Measurements from ENCODE around the gene GNB5.

GNB5 gene

DNA sequence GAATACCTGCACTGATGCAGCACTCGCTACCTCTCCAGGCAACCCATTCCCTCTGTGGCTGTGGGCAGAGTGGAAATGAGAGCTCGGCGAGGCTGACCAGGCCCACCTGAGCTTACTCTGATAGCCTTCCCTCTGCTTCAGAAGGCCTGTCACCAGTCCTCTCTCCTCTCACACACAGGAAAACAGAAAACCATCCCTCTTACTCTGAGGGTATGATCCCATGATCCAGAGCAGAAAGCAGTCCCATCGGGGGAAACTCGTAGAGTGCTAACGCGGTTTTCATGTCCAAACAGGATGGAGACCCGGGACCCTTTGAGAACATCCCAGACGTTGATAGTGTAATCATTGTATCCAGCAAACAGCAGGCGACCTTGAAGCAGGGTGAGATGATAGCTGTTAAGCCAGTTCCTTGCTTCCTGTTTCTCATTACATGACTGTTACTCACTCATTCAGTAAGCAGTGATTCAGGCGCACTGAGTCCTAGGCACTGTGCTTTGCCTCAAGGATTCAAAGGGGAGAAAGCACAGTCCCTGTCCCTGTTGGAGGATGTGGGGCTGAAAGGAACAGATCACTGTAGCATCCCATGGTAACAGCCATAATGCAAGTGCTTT, 66.8 kb downstream of the GNB5 start:
- TF ChIP-seq GATA3 (IDR thresholded peaks at IDR 0.05; ENCODE audit: low read depth, low read length) (no peak), GATA2 (IDR thresholded peaks at IDR 0.05; ENCODE audit: low read depth, low read length) (no peak)

DNA sequence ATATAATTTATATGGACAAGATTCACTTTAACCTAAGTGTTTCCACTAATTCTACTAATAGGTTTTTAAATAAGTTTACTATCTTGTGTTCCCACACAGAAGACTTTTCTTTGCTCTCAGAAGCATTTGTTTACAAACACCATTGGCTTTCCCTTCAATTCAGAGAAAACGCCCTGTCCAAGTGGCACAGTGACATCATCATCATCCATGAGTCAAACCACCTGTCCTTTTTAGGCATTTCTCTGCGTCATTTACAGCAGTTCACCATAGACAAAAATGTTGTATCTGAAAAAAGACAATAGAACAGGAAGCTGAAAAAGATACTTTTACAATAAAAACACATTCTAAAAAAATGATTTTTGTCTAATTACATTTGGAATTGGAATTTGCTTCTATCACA, 69.3 kb downstream of the GNB5 start:
- TF ChIP-seq GATA2 (IDR thresholded peaks at IDR 0.05; ENCODE audit: low read depth, low read length) = no peak
- no peak for TF ChIP-seq GATA3 (IDR thresholded peaks at IDR 0.05; ENCODE audit: low read depth, low read length)

DNA sequence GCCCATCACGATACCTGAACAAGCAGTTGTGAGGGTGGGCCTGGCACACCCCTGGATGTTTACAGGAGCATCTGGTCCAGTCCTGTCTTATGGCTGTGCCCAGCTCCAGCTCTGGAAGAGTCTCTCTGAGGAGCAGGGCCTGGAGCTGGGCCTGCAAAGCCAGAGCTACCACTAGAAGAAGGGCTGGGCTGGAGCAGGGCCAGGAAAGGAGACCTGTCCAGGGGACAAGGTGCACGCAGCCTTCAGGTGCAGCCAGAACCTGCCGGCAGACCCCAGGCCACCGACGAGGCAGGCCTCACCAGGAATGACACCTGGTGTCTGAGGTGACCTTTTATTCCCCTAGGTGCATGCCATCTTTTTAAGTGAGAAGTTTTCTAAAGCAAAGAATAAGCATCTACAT, 70.2 kb downstream of the GNB5 start:
- TF ChIP-seq GATA2 (IDR thresholded peaks at IDR 0.05; ENCODE audit: low read depth, low read length) (no peak), GATA3 (IDR thresholded peaks at IDR 0.05; ENCODE audit: low read depth, low read length) (no peak)

DNA sequence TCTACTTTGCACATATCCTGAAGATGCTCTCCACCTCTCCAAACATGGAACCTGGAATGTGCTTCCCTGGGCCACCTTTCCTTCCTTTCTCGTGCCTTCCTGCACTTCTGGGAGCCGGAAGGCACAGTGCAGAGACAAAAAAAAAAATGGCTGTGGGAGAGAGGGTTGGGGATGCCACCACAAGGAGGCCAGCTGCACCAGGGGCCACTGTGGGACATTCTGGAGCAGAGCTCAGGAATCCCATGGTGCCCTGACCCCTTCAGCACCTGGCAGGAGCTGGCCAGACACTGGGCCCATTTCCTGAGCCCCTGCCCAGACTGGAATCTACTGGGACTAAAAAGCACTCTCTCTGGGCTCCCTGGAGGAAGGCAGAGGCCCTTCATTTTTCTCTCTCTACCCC, 70.7 kb downstream of the GNB5 start:
- TF ChIP-seq GATA3 (IDR thresholded peaks at IDR 0.05; ENCODE audit: low read depth, low read length) (no peak), GATA2 (IDR thresholded peaks at IDR 0.05; ENCODE audit: low read depth, low read length) (no peak)

DNA sequence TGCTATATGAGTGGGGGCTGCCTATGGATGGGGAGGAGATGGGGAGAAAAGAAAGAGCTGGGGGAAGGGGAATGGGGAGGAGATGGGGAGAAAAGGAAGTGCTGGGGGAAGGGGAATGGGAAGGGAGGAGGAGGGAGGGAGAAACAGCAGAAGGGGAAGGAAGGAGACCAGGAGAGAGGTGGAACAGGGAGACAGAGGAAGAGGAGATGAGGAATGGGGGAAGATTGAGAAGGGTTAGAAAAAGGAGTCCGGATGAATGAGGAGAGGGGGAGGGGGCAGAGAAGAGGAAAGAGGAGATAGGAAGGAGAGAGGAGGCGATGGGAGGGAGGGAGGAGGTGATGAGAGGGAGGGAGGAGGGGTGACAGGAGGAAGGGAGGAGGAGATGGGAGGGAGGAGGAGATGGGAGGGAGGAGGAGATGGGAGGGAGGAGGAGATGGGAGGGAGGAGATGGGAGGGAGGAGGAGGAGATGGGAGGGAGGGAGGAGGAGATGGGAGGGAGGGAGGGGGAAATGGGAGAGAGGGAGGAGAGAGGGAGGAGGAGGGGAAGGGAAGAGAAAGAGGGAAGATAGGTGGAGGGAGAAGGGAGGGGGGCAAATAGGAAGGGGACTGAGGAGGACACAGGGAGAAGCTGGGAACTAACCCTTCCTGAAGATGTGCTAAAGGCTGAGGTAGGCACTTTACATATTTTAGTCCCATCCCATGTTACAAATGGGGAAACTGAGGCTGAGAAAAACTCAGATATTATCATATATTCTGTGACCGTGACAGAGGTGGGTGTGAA, 72.0 kb downstream of the GNB5 start:
- TF ChIP-seq GATA2 (IDR thresholded peaks at IDR 0.05; ENCODE audit: low read depth, low read length) (no peak), GATA3 (IDR thresholded peaks at IDR 0.05; ENCODE audit: low read depth, low read length) (no peak)

DNA sequence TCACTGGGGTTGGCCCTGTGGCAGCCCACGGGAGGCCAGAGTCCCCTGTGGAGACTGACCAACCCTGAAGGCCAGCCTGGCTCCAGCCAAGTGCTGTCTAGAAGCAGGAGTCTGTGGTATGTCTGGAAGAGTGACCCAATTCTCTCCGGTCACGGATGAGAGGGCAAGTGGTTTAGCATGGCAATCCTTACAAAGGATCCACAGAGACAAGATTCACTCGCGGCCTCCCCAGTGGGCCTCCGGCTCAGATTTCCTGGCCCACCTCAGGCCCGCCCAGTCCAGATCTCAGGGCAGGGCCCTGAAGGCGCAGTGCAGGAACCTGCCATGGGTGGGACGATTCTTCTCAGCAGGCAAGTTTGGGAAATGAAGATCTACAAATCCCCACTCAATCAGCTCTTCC, 73.6 kb downstream of the GNB5 start:
- TF ChIP-seq GATA3 (IDR thresholded peaks at IDR 0.05; ENCODE audit: low read depth, low read length) (no peak), GATA2 (IDR thresholded peaks at IDR 0.05; ENCODE audit: low read depth, low read length) (no peak)

DNA sequence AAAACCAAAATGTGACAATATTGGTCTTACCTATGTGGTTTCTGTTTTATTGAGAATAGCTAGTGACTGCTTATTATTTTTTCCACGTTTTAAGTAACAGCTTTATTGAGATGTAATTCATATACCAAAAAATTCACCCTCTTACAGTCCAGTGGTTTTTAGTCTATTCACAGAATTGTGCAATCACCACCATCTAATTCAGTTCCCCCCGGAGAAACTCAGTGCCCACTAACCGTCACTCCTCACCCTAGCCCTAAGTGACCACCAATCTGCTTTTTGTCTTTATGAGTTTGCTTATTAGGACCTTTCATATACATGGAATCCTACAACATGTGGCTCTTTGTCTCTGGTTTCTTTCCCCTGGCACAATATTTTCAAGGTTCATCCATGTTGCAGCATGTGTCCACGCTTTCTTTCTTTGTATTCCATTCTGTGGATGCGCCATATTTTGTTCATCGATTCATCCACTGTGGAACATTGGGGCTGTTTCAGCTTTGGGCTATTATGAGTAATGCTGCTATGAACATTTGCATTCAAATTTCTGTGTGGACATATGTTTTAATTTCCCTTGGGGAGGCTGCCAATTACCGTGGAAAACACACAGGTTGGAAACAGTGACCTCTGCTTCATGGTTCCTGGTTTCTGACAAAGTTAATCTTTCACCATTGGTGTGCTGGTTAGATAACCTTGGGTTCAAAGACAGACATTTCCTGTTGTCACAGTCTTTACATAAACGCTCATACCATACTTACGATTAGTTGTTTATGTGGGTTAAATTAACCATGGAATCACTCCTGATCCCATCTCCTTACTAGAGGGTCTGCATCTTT, 75.4 kb downstream of the GNB5 start:
- TF ChIP-seq GATA2 (IDR thresholded peaks at IDR 0.05; ENCODE audit: low read depth, low read length) (no peak), GATA3 (IDR thresholded peaks at IDR 0.05; ENCODE audit: low read depth, low read length) (no peak)

DNA sequence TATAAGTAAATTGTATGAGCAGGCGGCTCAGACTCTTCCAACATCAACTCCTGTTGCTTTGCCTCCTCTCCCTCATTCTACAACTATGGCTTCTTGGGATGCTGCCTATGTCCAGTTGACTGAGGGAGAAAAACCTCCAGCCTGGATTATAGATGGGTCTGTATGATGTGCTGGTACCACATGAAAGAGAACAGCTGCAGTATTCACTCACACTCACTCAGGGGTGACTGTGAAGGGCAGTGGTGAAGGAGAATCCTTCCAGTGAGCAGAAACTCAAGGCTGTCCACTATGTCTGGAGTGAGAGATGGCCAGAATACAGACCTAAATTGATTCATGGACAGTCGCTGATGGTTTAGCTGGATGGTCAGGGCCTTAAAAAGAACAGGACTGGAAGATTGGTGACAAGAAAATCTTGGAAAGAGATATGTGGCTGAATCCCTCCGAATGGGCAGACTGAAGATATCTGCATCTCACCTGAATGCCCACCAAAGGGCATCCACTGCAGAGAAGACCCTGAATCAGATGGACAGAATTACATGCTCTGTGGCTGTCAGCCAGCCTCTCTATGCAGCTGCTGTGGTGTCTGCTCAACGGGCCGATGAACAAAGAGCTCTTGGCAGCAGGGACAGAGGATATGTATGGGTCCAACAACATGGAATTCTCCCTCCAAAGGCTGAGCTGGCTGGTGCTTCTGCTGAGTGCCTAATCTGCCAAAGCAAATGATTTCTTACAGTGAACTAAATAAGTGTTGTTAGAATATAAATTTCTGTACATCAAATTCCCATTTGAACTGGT, 76.7 kb downstream of the GNB5 start:
- TF ChIP-seq GATA3 (IDR thresholded peaks at IDR 0.05; ENCODE audit: low read depth, low read length) (no peak), GATA2 (IDR thresholded peaks at IDR 0.05; ENCODE audit: low read depth, low read length) (no peak)

DNA sequence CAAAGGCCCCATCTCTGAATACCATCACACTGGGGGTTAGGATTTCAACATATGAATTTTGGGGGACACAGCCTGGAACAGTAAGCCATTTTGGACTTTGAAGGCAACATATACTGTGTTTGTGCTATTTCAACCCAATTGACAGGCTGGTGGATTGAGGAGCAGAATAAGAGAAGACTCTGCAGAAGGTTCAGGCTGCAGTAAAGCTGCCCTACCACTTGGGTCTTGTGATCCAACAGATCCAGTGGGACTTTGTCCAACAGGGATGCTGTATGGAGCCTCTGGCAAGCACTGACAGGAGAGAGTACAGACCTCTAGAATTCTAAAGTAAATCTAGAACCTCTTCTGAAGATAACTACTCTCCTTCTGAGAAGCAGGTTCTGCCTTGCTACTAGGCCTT, 77.5 kb downstream of the GNB5 start:
- no peak for TF ChIP-seq GATA2 (IDR thresholded peaks at IDR 0.05; ENCODE audit: low read depth, low read length)
- TF ChIP-seq GATA3 (IDR thresholded peaks at IDR 0.05; ENCODE audit: low read depth, low read length) = no peak

DNA sequence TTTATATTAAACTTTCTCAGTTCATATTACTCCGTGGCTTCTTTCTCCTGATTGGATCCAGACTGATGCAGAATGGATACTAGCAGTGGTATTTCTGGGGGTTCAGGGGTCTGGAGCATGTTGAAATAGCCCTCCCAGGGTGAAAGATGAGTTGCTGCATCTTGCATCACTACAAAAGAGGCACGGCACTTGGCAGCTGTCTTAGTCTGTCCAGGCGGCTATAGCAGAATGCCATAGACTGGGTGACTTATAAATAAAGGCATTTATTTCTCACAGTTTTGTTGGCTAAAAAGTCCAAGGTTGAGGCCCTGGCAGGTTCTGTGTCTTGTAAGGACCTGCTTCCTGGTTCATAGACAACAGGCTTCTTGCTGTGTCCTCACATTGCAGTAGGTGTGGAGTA, 78.0 kb downstream of the GNB5 start:
- no peak for TF ChIP-seq GATA2 (IDR thresholded peaks at IDR 0.05; ENCODE audit: low read depth, low read length)
- TF ChIP-seq GATA3 (IDR thresholded peaks at IDR 0.05; ENCODE audit: low read depth, low read length) = no peak

DNA sequence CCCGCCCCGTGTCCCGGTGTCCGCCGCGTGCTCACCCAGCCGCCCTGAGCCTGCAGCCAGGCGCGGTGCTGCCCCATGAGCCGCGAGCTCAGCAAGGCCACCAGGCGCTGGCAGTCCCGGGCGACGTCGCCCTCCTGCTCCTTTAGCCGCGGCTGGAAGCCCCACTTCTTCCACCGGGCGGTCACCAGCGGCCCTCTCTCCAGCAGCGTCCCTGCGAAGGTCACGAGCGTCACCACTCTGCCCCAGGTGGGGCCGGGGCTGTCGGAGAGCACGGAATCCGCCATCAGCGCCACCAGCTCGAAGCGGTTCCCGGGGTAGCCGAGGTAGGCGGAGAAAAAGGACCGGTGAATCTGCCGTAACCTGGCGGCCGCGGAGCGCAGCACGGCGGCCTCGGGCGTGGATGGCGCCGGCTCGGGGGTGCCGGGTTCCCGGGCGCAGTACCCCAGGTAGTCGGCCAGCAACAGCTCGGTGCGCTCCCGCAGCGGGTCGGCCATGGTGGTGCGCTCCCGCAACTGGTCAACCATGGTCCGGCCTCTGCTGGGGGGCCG, 78.9 kb downstream of the GNB5 start:
- TF ChIP-seq GATA3 (IDR thresholded peaks at IDR 0.05; ENCODE audit: low read depth, low read length) = no peak
- no peak for TF ChIP-seq GATA2 (IDR thresholded peaks at IDR 0.05; ENCODE audit: low read depth, low read length)

DNA sequence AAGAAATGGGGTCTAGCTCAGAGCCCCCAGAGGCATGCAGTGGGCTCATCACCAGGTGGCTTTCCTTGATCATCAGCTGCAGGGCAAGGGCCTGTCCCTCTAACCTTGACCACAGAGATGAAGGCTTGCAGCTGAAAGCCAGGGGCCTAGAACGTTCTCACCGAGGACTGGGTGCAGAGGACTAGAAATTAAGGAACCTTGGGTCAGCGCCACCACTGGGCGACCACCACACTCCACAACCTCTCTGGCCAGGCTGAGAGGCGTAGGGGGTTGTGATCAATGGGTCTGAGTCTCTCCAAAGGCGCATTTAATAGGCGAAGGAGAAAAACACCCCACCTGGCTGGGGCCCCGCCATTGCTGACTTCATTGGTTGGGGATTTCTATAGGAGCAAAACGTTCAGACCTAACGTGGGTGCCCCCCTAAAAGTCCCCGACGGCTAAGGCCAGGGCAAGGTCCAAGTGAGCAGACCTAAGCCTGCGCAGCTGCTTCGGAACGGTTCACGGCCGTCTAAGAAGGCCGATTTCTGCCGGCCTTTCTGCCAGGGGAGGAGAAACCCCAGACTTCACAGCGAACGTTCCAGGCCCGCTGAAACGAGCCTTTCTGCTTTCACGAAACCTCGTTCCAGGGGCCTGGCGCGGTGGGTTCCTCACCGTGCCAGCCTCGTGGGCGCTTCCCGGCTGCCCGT, 79.5 kb downstream of the GNB5 start:
- TF ChIP-seq GATA3 (IDR thresholded peaks at IDR 0.05; ENCODE audit: low read depth, low read length) = no peak
- TF ChIP-seq GATA2 (IDR thresholded peaks at IDR 0.05; ENCODE audit: low read depth, low read length) = no peak

All from SH-SY5Y (cell line).